IMR-90 (cell line): ENCODE data around the gene ZNF486. TPM values are rescaled to one million over a fixed set of nuclear protein-coding genes. Genes with fewer than 3 reads are reported as not detected.
"Not testable (repeated sequence)": the region's sequence is repeated elsewhere in the genome, so short reads cannot be mapped to it uniquely, and the experiment has no call there.

Experiments
- ATAC-seq: fragments of 200-7000 bp; cut with Tn5 transposase; 2 replicates; pipeline ENCODE4 v1.9.1; 2020; ENCODE audit warnings: low read depth, mild to moderate bottlenecking, moderate library complexity
- BruUV-seq: library from RNA; stranded (reverse); fragments of 400-500 nt; replicated peaks from 2 replicates; lab custom pipeline; 2021; lab: Mats Ljungman, UMichigan
- CTCF ChIA-PET: fragments of 300-600 bp; formaldehyde crosslinking; extraction: SDS; loops from one replicate; lab custom pipeline; 2021; ENCODE audit warnings: antibody characterized with exemption; lab: Yijun Ruan, JAX
- POLR2A ChIA-PET: fragments of 300-600 bp; sonication (Branson Sonifier 250); formaldehyde crosslinking; loops from one replicate; lab custom pipeline; 2022; ENCODE audit warnings: antibody characterized with exemption; ENCODE audit not compliant: unreplicated experiment; lab: Charles Lee
- DNase-seq: peaks from one replicate; pipeline ENCODE4 v3.0.0; 2013
- H2AFZ ChIP-seq: replicated peaks from 2 replicates; pipeline ENCODE3; 2013; ENCODE audit warnings: low read length, mild to moderate bottlenecking; ENCODE audit not compliant: poor library complexity
- H2AK5ac ChIP-seq: 2 replicates; pipeline ENCODE4 v1.6.1; 2013; ENCODE audit warnings: low read depth, low read length, inconsistent platforms
- H2AK9ac ChIP-seq: replicated peaks from 2 replicates; pipeline ENCODE3; 2013; ENCODE audit warnings: mild to moderate bottlenecking, low read depth, low read length, moderate library complexity; ENCODE audit not compliant: poor library complexity
- H2BK120ac ChIP-seq: 2 replicates; pipeline ENCODE4 v1.6.1; 2013; ENCODE audit warnings: low read depth, low read length, inconsistent platforms
- H2BK15ac ChIP-seq: 3 replicates; pipeline ENCODE4 v1.6.1; 2013; ENCODE audit warnings: low read depth, low read length, inconsistent platforms
- H2BK20ac ChIP-seq: 2 replicates; pipeline ENCODE4 v1.6.1; 2013; ENCODE audit warnings: low read depth, mild to moderate bottlenecking, inconsistent platforms, low read length, moderate library complexity
- H2BK5ac ChIP-seq: 2 replicates; pipeline ENCODE4 v1.6.1; 2013; ENCODE audit warnings: mild to moderate bottlenecking, low read depth, low read length, inconsistent platforms; ENCODE audit not compliant: poor library complexity, severe bottlenecking
- H3K14ac ChIP-seq: replicated peaks from 2 replicates; pipeline ENCODE4 v1.6.1; 2013; ENCODE audit warnings: low read depth, low read length, inconsistent platforms
- H3K18ac ChIP-seq: 2 replicates; pipeline ENCODE4 v1.6.1; 2013; ENCODE audit warnings: low read depth, low read length, control low read depth
- H3K23ac ChIP-seq: 2 replicates; pipeline ENCODE4 v1.6.1; 2013; ENCODE audit warnings: low read depth, low read length, inconsistent platforms
- H3K27ac ChIP-seq: 2 replicates; pipeline ENCODE4 v1.5.1; 2013; ENCODE audit warnings: mild to moderate bottlenecking, control low read depth, low read length; ENCODE audit not compliant: insufficient read depth
- H3K27me3 ChIP-seq: 2 replicates; pipeline ENCODE4 v1.6.1; 2013; ENCODE audit warnings: low read length; ENCODE audit not compliant: control insufficient read depth, insufficient read depth
- H3K36me3 ChIP-seq: 2 replicates; pipeline ENCODE4 v1.6.1; 2013; ENCODE audit warnings: low read length, mixed read lengths; ENCODE audit not compliant: control insufficient read depth, insufficient read depth
- H3K4ac ChIP-seq: 2 replicates; pipeline ENCODE4 v1.6.1; 2013; ENCODE audit warnings: low read depth, low read length, inconsistent platforms
- H3K4me1 ChIP-seq: 2 replicates; pipeline ENCODE4 v1.6.1; 2013; ENCODE audit warnings: low read length, mixed read lengths; ENCODE audit not compliant: control insufficient read depth, insufficient read depth
- H3K4me2 ChIP-seq: 2 replicates; pipeline ENCODE4 v1.6.1; 2013; ENCODE audit warnings: low read depth, mild to moderate bottlenecking, control low read depth, low read length, moderate library complexity
- H3K4me3 ChIP-seq: 2 replicates; pipeline ENCODE4 v1.5.1; 2013; ENCODE audit warnings: low read depth, mild to moderate bottlenecking, control low read depth, low read length, moderate library complexity; ENCODE audit not compliant: insufficient read depth
- H3K56ac ChIP-seq: 2 replicates; pipeline ENCODE4 v1.6.1; 2013; ENCODE audit warnings: low read length, inconsistent platforms; ENCODE audit not compliant: insufficient read depth; ENCODE audit errors: extremely low read depth
- H3K79me1 ChIP-seq, 2 experiments: 2 replicates each; pipeline ENCODE4 v1.6.1; 2013; ENCODE audit warnings: low read length in 2 of 2, inconsistent platforms in 1 of 2, low read depth in 1 of 2
- H3K9ac ChIP-seq: 2 replicates; pipeline ENCODE4 v1.6.1; 2013; ENCODE audit warnings: low read depth, low read length, control low read depth
- H3K9me1 ChIP-seq: 2 replicates; pipeline ENCODE4 v1.6.1; 2013; ENCODE audit warnings: low read length, inconsistent platforms; ENCODE audit not compliant: insufficient read depth
- H3K9me3 ChIP-seq: 2 replicates; pipeline ENCODE4 v1.6.1; 2013; ENCODE audit warnings: low read length; ENCODE audit not compliant: control insufficient read depth, insufficient read depth
- H4K20me1 ChIP-seq: 2 replicates; pipeline ENCODE4 v1.6.1; 2013; ENCODE audit warnings: low read length, inconsistent platforms; ENCODE audit not compliant: insufficient read depth
- H4K5ac ChIP-seq: 2 replicates; pipeline ENCODE4 v1.6.1; 2013; ENCODE audit warnings: mild to moderate bottlenecking, low read depth, low read length, control low read depth
- H4K8ac ChIP-seq, 2 experiments: 2 replicates each; pipeline ENCODE4 v1.6.1; 2013; ENCODE audit warnings: low read depth in 2 of 2, low read length in 2 of 2, control low read depth in 1 of 2, inconsistent platforms in 1 of 2
- H4K91ac ChIP-seq: 2 replicates; pipeline ENCODE4 v1.6.1; 2013; ENCODE audit warnings: low read depth, low read length, inconsistent platforms; ENCODE audit not compliant: insufficient read depth
- WGBS, 2 experiments: methylation state at CpG; one replicate each; pipeline versions ENCODE4 v1.1.5 to v1.1.7; 2013; ENCODE audit warnings: missing lambda C conversion rate in 2 of 2; ENCODE audit not compliant: insufficient read length in 1 of 2; ENCODE audit errors: extremely low coverage in 2 of 2; 5-methylcytosine and 5-hydroxymethylcytosine counted together
- dilution Hi-C: fragments of 300-500 bp; cut with HindIII; formaldehyde crosslinking; loops from one replicate; pipeline ENCODE4 v1.14.3; 2018; ENCODE audit warnings: low sequenced_read_pairs; ENCODE audit not compliant: unreplicated experiment
- in situ Hi-C: fragments of 300-500 bp; cut with MboI; formaldehyde crosslinking; loops from 3 replicates; pipeline ENCODE4 v1.14.3; 2019; ENCODE audit warnings: low sequenced_read_pairs, inconsistent platforms, mixed read lengths
- intact Hi-C: fragments of 100-400 bp; cut with micrococcal nuclease; formaldehyde crosslinking; loops from 2 replicates; pipeline ENCODE4 v1.10.0; 2022
- polyA plus RNA-seq, 3 experiments: library from polyadenylated mRNA; depleted of rRNA; stranded (reverse); fragments of >200 nt; gene quantifications; 2 replicates each; pipeline ENCODE4 v1.2.3, GENCODE V29; 2012; ENCODE audit warnings: low replicate concordance in 1 of 3
- total RNA-seq: library from RNA; depleted of rRNA; stranded (reverse); fragments of >200 nt; gene quantifications from 2 replicates; pipeline ENCODE4 v1.2.3, GENCODE V29; 2012

The ZNF486 gene
- total and polyA plus RNA-seq, 2 of the 4 experiments (the other 2 are of a cell fraction) = 2.2 to 4.1 TPM

- H2BK120ac ChIP-seq, H3K27ac ChIP-seq, H3K27me3 ChIP-seq, CTCF ChIA-PET, H4K5ac ChIP-seq, H4K20me1 ChIP-seq, H3K56ac ChIP-seq, H2BK15ac ChIP-seq, H3K9ac ChIP-seq, H3K18ac ChIP-seq, H3K36me3 ChIP-seq, POLR2A ChIA-PET, H3K9me1 ChIP-seq, BruUV-seq, H4K91ac ChIP-seq, H3K4me2 ChIP-seq, H3K4me3 ChIP-seq, H4K8ac ChIP-seq, H2BK20ac ChIP-seq, DNase-seq, H3K14ac ChIP-seq, H3K4ac ChIP-seq, dilution Hi-C loops, H2AFZ ChIP-seq, H2AK5ac ChIP-seq, ATAC-seq, H2BK5ac ChIP-seq, H3K4me1 ChIP-seq, in situ Hi-C loops, H2AK9ac ChIP-seq, intact Hi-C loops, H3K23ac ChIP-seq, H3K79me1 ChIP-seq: not testable (repeated sequence)
- 60% methylated on average over 1 of the region's 2 CpGs; no CpG with 5 or more reads in 1 of the 2 experiments for WGBS, 2 experiments
- peaks cover 14% of the 10 kb centered on the region for H3K9me3 ChIP-seq
Measured at GRCh38 chr19:20132933-20133332, 34.1 kb upstream of the ZNF486 start.

DNA sequence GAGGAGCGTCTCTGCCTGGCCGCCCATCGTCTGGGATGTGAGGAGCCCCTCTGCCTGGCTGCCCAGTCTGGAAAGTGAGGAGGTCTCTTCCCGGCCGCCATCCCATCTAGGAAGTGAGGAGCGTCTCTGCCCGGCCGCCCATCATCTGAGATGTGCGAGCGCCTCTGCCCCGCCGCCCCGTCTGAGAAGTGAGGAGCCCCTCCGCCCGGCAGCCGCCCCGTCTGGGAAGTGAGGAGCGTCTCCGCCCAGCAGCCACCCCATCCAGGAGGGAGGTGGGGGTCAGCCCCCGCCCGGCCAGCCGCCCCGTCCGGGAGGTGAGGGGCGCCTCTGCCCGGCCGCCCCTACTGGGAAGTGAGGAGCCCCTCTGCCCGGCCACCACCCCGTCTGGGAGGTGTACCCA, 29.3 kb upstream of the ZNF486 start:
- H3K36me3 ChIP-seq, H3K23ac ChIP-seq, POLR2A ChIA-PET, H2BK120ac ChIP-seq, H3K56ac ChIP-seq, H3K14ac ChIP-seq, H4K5ac ChIP-seq, ATAC-seq, H3K18ac ChIP-seq, H3K4ac ChIP-seq, BruUV-seq, H3K9ac ChIP-seq, H4K20me1 ChIP-seq, intact Hi-C loops, H2BK20ac ChIP-seq, H2AK9ac ChIP-seq, H2AFZ ChIP-seq, H3K9me3 ChIP-seq, H3K4me2 ChIP-seq, H3K27ac ChIP-seq, dilution Hi-C loops, H2BK15ac ChIP-seq, H4K8ac ChIP-seq, H3K4me3 ChIP-seq, H3K9me1 ChIP-seq, DNase-seq, CTCF ChIA-PET, H3K27me3 ChIP-seq, H3K79me1 ChIP-seq, in situ Hi-C loops, H2AK5ac ChIP-seq, H4K91ac ChIP-seq, H3K4me1 ChIP-seq, H2BK5ac ChIP-seq: not testable (repeated sequence)
- whole genome bisulfite sequencing, 2 experiments = 93% methylated on average over 9 of the region's 29 CpGs; no CpG with 5 or more reads in 1 of the 2 experiments
